Keratinocyte (primary cell): ENCODE measurements around the gene ITIH3. TPM values are rescaled to one million over a fixed set of nuclear protein-coding genes. Genes with fewer than 3 reads are reported as not detected.

Experiments
- DNase-seq: peaks from one replicate; pipeline ENCODE4 v3.0.0-alpha.2; 2011; ENCODE audit warnings: low read depth, missing footprints, low spot score
- FAIRE-seq: peaks from 2 replicates; lab custom pipeline; 2011; peaks lifted over from hg19 to GRCh38; lab: Jason Lieb, UNC
- H2AFZ ChIP-seq: 2 replicates; pipeline ENCODE4 v1.6.0; 2012; ENCODE audit warnings: low read length, control low read depth, inconsistent platforms; ENCODE audit not compliant: control insufficient read depth
- H3K27ac ChIP-seq: 2 replicates; pipeline ENCODE4 v1.5.1; 2011; ENCODE audit warnings: low read length; ENCODE audit not compliant: control insufficient read depth, insufficient read depth
- H3K27me3 ChIP-seq: 3 replicates; pipeline ENCODE4 v1.6.0; 2011; ENCODE audit warnings: low read length; ENCODE audit not compliant: control insufficient read depth, insufficient read depth; ENCODE audit errors: extremely low read depth
- H3K36me3 ChIP-seq, 2 experiments: 2 replicates in 1 of 2; 3 replicates in 1 of 2; pipeline ENCODE4 v1.5.1; 2011; ENCODE audit warnings: low read length in 2 of 2, mild to moderate bottlenecking in 1 of 2; ENCODE audit not compliant: control insufficient read depth in 2 of 2, insufficient read depth in 2 of 2; ENCODE audit errors: extremely low read depth in 1 of 2
- H3K4me1 ChIP-seq: 3 replicates; pipeline ENCODE4 v1.5.1; 2011; ENCODE audit warnings: low read length; ENCODE audit not compliant: control insufficient read depth, insufficient read depth; ENCODE audit errors: extremely low read depth
- H3K4me2 ChIP-seq: 3 replicates; pipeline ENCODE4 v1.6.0; 2011; ENCODE audit warnings: low read depth, low read length; ENCODE audit not compliant: control insufficient read depth, insufficient read depth; ENCODE audit errors: extremely low read depth
- H3K4me3 ChIP-seq, 3 experiments: fragments of 200-600 bp in 1 of 3; sonication (generic) in 1 of 3; 2 replicates in 2 of 3; 3 replicates in 1 of 3; pipeline ENCODE4 v1.5.1; 2011 to 2016; ENCODE audit warnings: low read length in 3 of 3, mild to moderate bottlenecking in 3 of 3, control low read depth in 2 of 3, inconsistent platforms in 1 of 3, low read depth in 1 of 3, mixed read lengths in 1 of 3, mixed run types in 1 of 3, moderate library complexity in 1 of 3; ENCODE audit not compliant: control insufficient read depth in 2 of 3, insufficient read depth in 2 of 3; ENCODE audit errors: extremely low read depth in 1 of 3
- H3K79me2 ChIP-seq: 2 replicates; pipeline ENCODE4 v1.6.0; 2012; ENCODE audit warnings: low read length; ENCODE audit not compliant: control insufficient read depth, insufficient read depth
- H3K9ac ChIP-seq: 3 replicates; pipeline ENCODE4 v1.6.0; 2011; ENCODE audit warnings: low read length; ENCODE audit not compliant: control insufficient read depth, insufficient read depth; ENCODE audit errors: extremely low read depth
- H3K9me1 ChIP-seq: 3 replicates; pipeline ENCODE4 v1.6.0; 2011; ENCODE audit warnings: low read length; ENCODE audit not compliant: control insufficient read depth, insufficient read depth; ENCODE audit errors: extremely low read depth
- H3K9me3 ChIP-seq: 2 replicates; pipeline ENCODE4 v1.5.1; 2012; ENCODE audit warnings: low read depth, low read length; ENCODE audit not compliant: control insufficient read depth
- H4K20me1 ChIP-seq: 3 replicates; pipeline ENCODE4 v1.6.0; 2011; ENCODE audit warnings: low read length; ENCODE audit not compliant: control insufficient read depth, insufficient read depth; ENCODE audit errors: extremely low read depth
- CTCF ChIP-seq, 3 experiments: IDR thresholded peaks in 1 of 3; conservative IDR thresholded peaks in 1 of 3; optimal IDR thresholded peaks in 1 of 3; 2 replicates in 2 of 3; 3 replicates in 1 of 3; pipeline versions ENCODE3 to v1.5.1; 2011; ENCODE audit warnings: low read length in 3 of 3, mild to moderate bottlenecking in 3 of 3, moderate library complexity in 2 of 3, control low read depth in 1 of 3, inconsistent platforms in 1 of 3; ENCODE audit not compliant: insufficient read depth in 2 of 3; ENCODE audit errors: extremely low read depth in 1 of 3
- EZH2 ChIP-seq: IDR thresholded peaks from one replicate; pipeline ENCODE4 v1.6.1; 2012; ENCODE audit warnings: inconsistent platforms, mild to moderate bottlenecking, low read length, moderate library complexity
- dilution Hi-C: fragments of 300-500 bp; cut with MboI; formaldehyde crosslinking; loops from one replicate; pipeline ENCODE4 v1.7.0; 2020; ENCODE audit warnings: low sequenced_read_pairs; ENCODE audit not compliant: extremely low pct_ligation_motif_present
- polyA plus RNA-seq, 5 experiments: library from polyadenylated mRNA; depleted of rRNA in 3 of 5; stranded (reverse) in 3 of 5; stranded (forward) in 1 of 5; unstranded in 1 of 5; fragments of >200 nt; gene quantifications; 1 replicate in 1 of 5; 2 replicates in 3 of 5; 3 replicates in 1 of 5; pipeline versions ENCODE4 v1.2.1 to v1.2.3, GENCODE V29; 2011 to 2012; ENCODE audit warnings: missing spikeins in 2 of 5, low read depth in 1 of 5, low replicate concordance in 1 of 5

The ITIH3 gene
- polyA plus RNA-seq, 1 donor (not counting 4 experiments of a cell fraction or from before 2014, with no cell fraction given) = not detected

- FAIRE-seq (no peak), DNase-seq (no peak)
- H3K9ac ChIP-seq = no peak overlapping the region
- TF ChIP-seq EZH2 (no peak), CTCF (optimal IDR thresholded peaks at IDR 0.05 in 1 of 3, IDR thresholded peaks at IDR 0.05 in 1 of 3, conservative IDR thresholded peaks at IDR 0.05 in 1 of 3; ENCODE audit: extremely low read depth in 1 of 3, insufficient read depth in 2 of 3, low read length in 3 of 3) (no peak)
- no peak overlapping the region for H3K27ac ChIP-seq
- no peak overlapping the region for H3K4me3 ChIP-seq
- H3K27me3 ChIP-seq = peaks cover 13% of the 10 kb centered on the region
- H3K4me1 ChIP-seq = peaks cover 4% of the 10 kb centered on the region
- no peaks in the 10 kb centered on the region for H4K20me1 ChIP-seq
- H3K36me3 ChIP-seq = no peaks in the 10 kb centered on the region
- H3K79me2 ChIP-seq = no peaks in the 10 kb centered on the region
- no peak overlapping the region for H2AFZ ChIP-seq
- H3K9me3 ChIP-seq = no peaks in the 10 kb centered on the region
- H3K4me2 ChIP-seq = no peak overlapping the region
- dilution Hi-C loops = no loop called here
- no peaks in the 10 kb centered on the region for H3K9me1 ChIP-seq
Observed at GRCh38 chr3:52793702-52794611, 639 bp upstream of the ITIH3 start.

GRCh38 chr3:52795298-52795900, 803 bp downstream of the ITIH3 start:
- H3K79me2 ChIP-seq = no peaks in the 10 kb centered on the region
- peaks cover 2% of the 10 kb centered on the region for H3K9me1 ChIP-seq
- DNase-seq (no peak), FAIRE-seq (no peak)
- TF ChIP-seq CTCF (optimal IDR thresholded peaks at IDR 0.05 in 1 of 3, IDR thresholded peaks at IDR 0.05 in 1 of 3, conservative IDR thresholded peaks at IDR 0.05 in 1 of 3; ENCODE audit: extremely low read depth in 1 of 3, insufficient read depth in 2 of 3, low read length in 3 of 3) (no peak), EZH2 (no peak)
- H3K27me3 ChIP-seq = peaks cover 16% of the 10 kb centered on the region
- no peak overlapping the region for H3K9ac ChIP-seq
- dilution Hi-C loops = no loop called here
- no peak overlapping the region for H3K27ac ChIP-seq
- no peaks in the 10 kb centered on the region for H3K9me3 ChIP-seq
- H3K4me1 ChIP-seq = peaks cover 4% of the 10 kb centered on the region
- H3K36me3 ChIP-seq = no peaks in the 10 kb centered on the region
- H4K20me1 ChIP-seq = no peaks in the 10 kb centered on the region
- no peak overlapping the region for H3K4me2 ChIP-seq
- no peak overlapping the region for H2AFZ ChIP-seq
- no peak overlapping the region for H3K4me3 ChIP-seq
